ENCODE results near the gene FNDC11. TPM values are rescaled to one million over a fixed set of nuclear protein-coding genes. Genes with fewer than 3 reads are reported as not detected.

The FNDC11 gene
- total RNA-seq, 2 experiments from 2014 or later: 0.48 to 0.55 TPM

- H3K36me3 Mint-ChIP-seq: no peaks in the 10 kb centered on the region
- no peak overlapping the region for H3K4me3 Mint-ChIP-seq
- no peak overlapping the region for H3K27ac Mint-ChIP-seq
- no peak for DNase-seq
- no peaks in the 10 kb centered on the region for H3K9me3 Mint-ChIP-seq
- peaks cover 21% of the 10 kb centered on the region for H3K27me3 Mint-ChIP-seq
- POLR2A ChIA-PET: interaction anchor here (1.1 kb wide), 1 partner anchor 26 kb away, joined by 3 read pairs; the partner anchor contains the start of gene PPDPF
- no peaks in the 10 kb centered on the region for H3K4me1 Mint-ChIP-seq
- ATAC-seq (ENCODE audit: low read depth): no peak
Observed at GRCh38 chr20:63546956-63547724, 6.8 kb upstream of the FNDC11 start.

GRCh38 chr20:63547725-63548480 is 6.1 kb upstream of the FNDC11 start, which contains the start of gene SRMS:
Gene SRMS (minus strand): TSS chr20:63547749. CDS start chr20:63547463, 286 bp downstream.
- no peaks in the 10 kb centered on the region for H3K9me3 Mint-ChIP-seq
- POLR2A ChIA-PET: no interaction called here
- no peaks in the 10 kb centered on the region for H3K36me3 Mint-ChIP-seq
- no peak within 1 kb of the TSS for H3K27ac Mint-ChIP-seq
- peaks cover 5% of the 10 kb centered on the region for H3K4me1 Mint-ChIP-seq
- no peak for DNase-seq
- ATAC-seq (ENCODE audit: low read depth): no peak
- peaks cover 21% of the 10 kb centered on the region for H3K27me3 Mint-ChIP-seq
- no peak within 1 kb of the TSS for H3K4me3 Mint-ChIP-seq

GRCh38 chr20:63548542-63548941 is 5.4 kb upstream of the FNDC11 start:
- no peak for DNase-seq
- peaks cover 7% of the 10 kb centered on the region for H3K4me1 Mint-ChIP-seq
- POLR2A ChIA-PET: no interaction called here
- no peaks in the 10 kb centered on the region for H3K9me3 Mint-ChIP-seq
- H3K4me3 Mint-ChIP-seq: no peak overlapping the region
- H3K36me3 Mint-ChIP-seq: no peaks in the 10 kb centered on the region
- no peak overlapping the region for H3K27ac Mint-ChIP-seq
- H3K27me3 Mint-ChIP-seq: peaks cover 21% of the 10 kb centered on the region
- ATAC-seq (ENCODE audit: low read depth): no peak

- Mint-ChIP-seq H3K36me3 (no peaks in the 10 kb centered on the region), H3K9me3 (no peaks in the 10 kb centered on the region), H3K4me1 (peaks cover 7% of the 10 kb centered on the region), H3K27ac (no peak overlapping the region), H3K27me3 (peaks cover 21% of the 10 kb centered on the region), H3K4me3 (no peak overlapping the region)
- DNase-seq: no peak
- no peak for ATAC-seq (ENCODE audit: low read depth)
- POLR2A ChIA-PET: no interaction called here
Observed at GRCh38 chr20:63549019-63549418, 4.9 kb upstream of the FNDC11 start.

GRCh38 chr20:63549679-63550282 is 4.2 kb upstream of the FNDC11 start:
- no peak overlapping the region for H3K4me3 Mint-ChIP-seq
- no peak for ATAC-seq (ENCODE audit: low read depth)
- H3K4me1 Mint-ChIP-seq: peaks cover 7% of the 10 kb centered on the region
- no peaks in the 10 kb centered on the region for H3K9me3 Mint-ChIP-seq
- no peak for DNase-seq
- POLR2A ChIA-PET: no interaction called here
- peaks cover 21% of the 10 kb centered on the region for H3K27me3 Mint-ChIP-seq
- H3K27ac Mint-ChIP-seq: no peak overlapping the region
- H3K36me3 Mint-ChIP-seq: no peaks in the 10 kb centered on the region

GRCh38 chr20:63551068-63551467 is 2.9 kb upstream of the FNDC11 start:
- H3K4me3 Mint-ChIP-seq: no peak overlapping the region
- H3K4me1 Mint-ChIP-seq: peaks cover 7% of the 10 kb centered on the region
- no peaks in the 10 kb centered on the region for H3K9me3 Mint-ChIP-seq
- DNase-seq (no peak), ATAC-seq (ENCODE audit: low read depth) (no peak)
- POLR2A ChIA-PET: no interaction called here
- peaks cover 21% of the 10 kb centered on the region for H3K27me3 Mint-ChIP-seq
- no peaks in the 10 kb centered on the region for H3K36me3 Mint-ChIP-seq
- no peak overlapping the region for H3K27ac Mint-ChIP-seq

GRCh38 chr20:63552481-63553249 is 1.3 kb upstream of the FNDC11 start:
- no peaks in the 10 kb centered on the region for H3K9me3 Mint-ChIP-seq
- DNase-seq (no peak), ATAC-seq (ENCODE audit: low read depth) (peak; percentile 73)

GRCh38 chr20:63553251-63553932 is 567 bp upstream of the FNDC11 start:
- peak overlapping the region; percentile 91 for H3K27ac Mint-ChIP-seq
- peaks cover 1% of the 10 kb centered on the region for H3K36me3 Mint-ChIP-seq
- POLR2A ChIA-PET: interaction anchor here (0.7 to 2.0 kb wide), 11 partner anchors 10 to 154 kb away, joined by 3 to 18 read pairs (median 6); partner anchors contain the start of genes ARFRP1, GMEB2, HELZ2 and PPDPF
- H3K27me3 Mint-ChIP-seq: peaks cover 21% of the 10 kb centered on the region
- H3K9me3 Mint-ChIP-seq: no peaks in the 10 kb centered on the region
- H3K4me1 Mint-ChIP-seq: peaks cover 7% of the 10 kb centered on the region
- DNase-seq (peak; percentile 92), ATAC-seq (ENCODE audit: low read depth) (peak; percentile 69)
- H3K4me3 Mint-ChIP-seq: peak overlapping the region; percentile 78

More at GRCh38 chr20:63552481-63553249, 1.3 kb upstream of the FNDC11 start:
- Mint-ChIP-seq H3K36me3 (no peaks in the 10 kb centered on the region), H3K4me3 (peak overlapping the region; percentile 78), H3K4me1 (peaks cover 7% of the 10 kb centered on the region), H3K27me3 (peaks cover 21% of the 10 kb centered on the region), H3K27ac (peak overlapping the region; percentile 91)
- POLR2A ChIA-PET: interaction anchor here (0.7 to 2.0 kb wide), 12 partner anchors 9 to 312 kb away, joined by 3 to 18 read pairs (median 6); partner anchors contain the start of genes ARFRP1, GMEB2, HELZ2 and PPDPF

- POLR2A ChIA-PET: interaction anchor here (1.0 to 4.3 kb wide), 4 partner anchors 12 to 87 kb away, joined by 3 to 31 read pairs (median 4); no protein-coding TSS in a partner anchor
- DNase-seq (no peak), ATAC-seq (ENCODE audit: low read depth) (no peak)
- peaks cover 3% of the 10 kb centered on the region for H3K36me3 Mint-ChIP-seq
- H3K9me3 Mint-ChIP-seq: no peaks in the 10 kb centered on the region
- H3K27ac Mint-ChIP-seq: no peak overlapping the region
- peaks cover 7% of the 10 kb centered on the region for H3K4me1 Mint-ChIP-seq
- H3K4me3 Mint-ChIP-seq: peak overlapping the region; percentile 52
- H3K27me3 Mint-ChIP-seq: peaks cover 15% of the 10 kb centered on the region
Observed at GRCh38 chr20:63554361-63555278, 661 bp downstream of the FNDC11 start.

- ATAC-seq (ENCODE audit: low read depth) (no peak), DNase-seq (no peak)
- Mint-ChIP-seq H3K27me3 (peaks cover 6% of the 10 kb centered on the region), H3K4me3 (no peak overlapping the region), H3K9me3 (no peaks in the 10 kb centered on the region), H3K4me1 (peaks cover 7% of the 10 kb centered on the region), H3K27ac (no peak overlapping the region), H3K36me3 (peaks cover 6% of the 10 kb centered on the region)
- POLR2A ChIA-PET: interaction anchor here (1.2 to 4.3 kb wide), 2 partner anchors 11 to 35 kb away, joined by 5 to 31 read pairs; no protein-coding TSS in a partner anchor
Observed at GRCh38 chr20:63555661-63556381, 1.9 kb downstream of the FNDC11 start.

GRCh38 chr20:63556873-63557478 is 3.0 kb downstream of the FNDC11 start:
- POLR2A ChIA-PET: interaction anchor here (4.3 kb wide), 1 partner anchor 10 kb away, joined by 31 read pairs; no protein-coding TSS in a partner anchor
- Mint-ChIP-seq H3K27ac (no peak overlapping the region), H3K9me3 (no peaks in the 10 kb centered on the region), H3K4me1 (peaks cover 7% of the 10 kb centered on the region), H3K36me3 (peaks cover 8% of the 10 kb centered on the region), H3K4me3 (no peak overlapping the region), H3K27me3 (no peaks in the 10 kb centered on the region)
- no peak for DNase-seq
- no peak for ATAC-seq (ENCODE audit: low read depth)

All from activated naive CD8-positive, alpha-beta T cell treated with anti-CD3 and anti-CD28 coated beads, Interleukin-2, amount 10 ng/mL, durations not matched to agents 7 days and 5 days (primary cell).